ENCODE results near the gene PTPRM. TPM values are rescaled to one million over a fixed set of nuclear protein-coding genes. Genes with fewer than 3 reads are reported as not detected.

The PTPRM gene
- total RNA-seq, 1 experiment from 2014 or later = 14.5 TPM

GRCh38 chr18:7918701-7919100 is 351.6 kb downstream of the PTPRM start:
- Histone ChIP-seq H3K9ac (ENCODE audit: low read length) (no peak overlapping the region), H3K36me3 (ENCODE audit: control insufficient read depth in 1 of 2, insufficient read depth in 2 of 2, low read length in 2 of 2) (no peaks in the 10 kb centered on the region), H3K27ac (ENCODE audit: low read depth, low read length) (no peak overlapping the region), H3K4me3 (replicated peaks in 1 of 2; ENCODE audit: low read depth in 1 of 2, low read length in 2 of 2) (no peak overlapping the region), H3K9me2 (ENCODE audit: insufficient read depth) (no peaks in the 10 kb centered on the region), H3K79me2 (ENCODE audit: insufficient read depth, low read length) (no peaks in the 10 kb centered on the region), H4K20me1 (ENCODE audit: insufficient read depth) (no peaks in the 10 kb centered on the region), H3K4me2 (ENCODE audit: low read length) (no peak overlapping the region), H3K9me3 (ENCODE audit: control insufficient read depth in 1 of 2, insufficient read depth in 1 of 2, low read depth in 1 of 2, low read length in 2 of 2) (no peaks in the 10 kb centered on the region), H3K27me3 (ENCODE audit: insufficient read depth, low read length) (no peaks in the 10 kb centered on the region), H2AFZ (ENCODE audit: low read depth, low read length, poor library complexity, severe bottlenecking) (no peak overlapping the region), H3K4me1 (ENCODE audit: control insufficient read depth in 1 of 2, insufficient read depth in 2 of 2, low read length in 2 of 2) (peaks cover 24 to 34% of the 10 kb centered on the region in 2 experiments)
- no TSS peak for BruUV-seq (replicated peaks)
- ChIA-PET CTCF (no interaction called here), POLR2A (no interaction called here), RAD21 (ENCODE audit: low non-redundant PET in 1 of 2, low total read pairs in 2 of 2, uncharacterized antibody in 2 of 2, unreplicated experiment in 2 of 2) (no interaction called here)
- ATAC-seq (no peak), DNase-seq (ENCODE audit: low read depth, low spot score) (no peak)
- TF ChIP-seq JUND (IDR thresholded peaks at IDR 0.05) = no peak
- no peak for TF ChIP-seq ELF1 (IDR thresholded peaks at IDR 0.05; ENCODE audit: borderline replicate concordance, low read depth)
- no peak for TF ChIP-seq CTCF (IDR thresholded peaks at IDR 0.05 in 2 of 3, conservative IDR thresholded peaks at IDR 0.05 in 1 of 3; ENCODE audit: borderline replicate concordance in 1 of 3, insufficient read depth in 1 of 3, low read depth in 2 of 3, low read length in 2 of 3)
- intact Hi-C loops (cut with micrococcal nuclease) = no loop called here

DNA sequence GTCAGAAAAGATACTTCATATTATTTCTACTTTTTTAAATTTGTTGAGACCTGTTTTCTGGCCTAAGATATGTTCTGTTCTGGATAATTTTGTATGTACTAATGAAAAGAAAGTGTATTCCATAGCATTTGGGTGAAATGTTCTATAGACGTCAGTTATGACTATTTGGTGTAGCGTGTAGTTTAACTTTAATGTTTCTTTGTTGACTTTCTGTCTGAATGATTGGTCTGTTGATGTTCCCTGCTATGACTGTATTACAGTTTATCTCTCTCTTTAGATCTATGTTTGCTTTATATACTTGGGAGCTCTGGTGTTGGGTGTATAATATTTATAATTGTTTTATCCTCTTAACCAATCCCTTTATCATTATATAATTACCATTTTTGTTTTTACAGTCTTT is 352.4 kb downstream of the PTPRM start:
- TF ChIP-seq, protein P1, sequence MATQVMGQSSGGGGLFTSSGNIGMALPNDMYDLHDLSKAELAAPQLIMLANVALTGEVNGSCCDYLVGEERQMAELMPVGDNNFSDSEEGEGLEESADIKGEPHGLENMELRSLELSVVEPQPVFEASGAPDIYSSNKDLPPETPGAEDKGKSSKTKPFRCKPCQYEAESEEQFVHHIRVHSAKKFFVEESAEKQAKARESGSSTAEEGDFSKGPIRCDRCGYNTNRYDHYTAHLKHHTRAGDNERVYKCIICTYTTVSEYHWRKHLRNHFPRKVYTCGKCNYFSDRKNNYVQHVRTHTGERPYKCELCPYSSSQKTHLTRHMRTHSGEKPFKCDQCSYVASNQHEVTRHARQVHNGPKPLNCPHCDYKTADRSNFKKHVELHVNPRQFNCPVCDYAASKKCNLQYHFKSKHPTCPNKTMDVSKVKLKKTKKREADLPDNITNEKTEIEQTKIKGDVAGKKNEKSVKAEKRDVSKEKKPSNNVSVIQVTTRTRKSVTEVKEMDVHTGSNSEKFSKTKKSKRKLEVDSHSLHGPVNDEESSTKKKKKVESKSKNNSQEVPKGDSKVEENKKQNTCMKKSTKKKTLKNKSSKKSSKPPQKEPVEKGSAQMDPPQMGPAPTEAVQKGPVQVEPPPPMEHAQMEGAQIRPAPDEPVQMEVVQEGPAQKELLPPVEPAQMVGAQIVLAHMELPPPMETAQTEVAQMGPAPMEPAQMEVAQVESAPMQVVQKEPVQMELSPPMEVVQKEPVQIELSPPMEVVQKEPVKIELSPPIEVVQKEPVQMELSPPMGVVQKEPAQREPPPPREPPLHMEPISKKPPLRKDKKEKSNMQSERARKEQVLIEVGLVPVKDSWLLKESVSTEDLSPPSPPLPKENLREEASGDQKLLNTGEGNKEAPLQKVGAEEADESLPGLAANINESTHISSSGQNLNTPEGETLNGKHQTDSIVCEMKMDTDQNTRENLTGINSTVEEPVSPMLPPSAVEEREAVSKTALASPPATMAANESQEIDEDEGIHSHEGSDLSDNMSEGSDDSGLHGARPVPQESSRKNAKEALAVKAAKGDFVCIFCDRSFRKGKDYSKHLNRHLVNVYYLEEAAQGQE (IDR thresholded peaks at IDR 0.05; ENCODE audit: low read depth) = no peak
- TF ChIP-seq, protein P2, sequence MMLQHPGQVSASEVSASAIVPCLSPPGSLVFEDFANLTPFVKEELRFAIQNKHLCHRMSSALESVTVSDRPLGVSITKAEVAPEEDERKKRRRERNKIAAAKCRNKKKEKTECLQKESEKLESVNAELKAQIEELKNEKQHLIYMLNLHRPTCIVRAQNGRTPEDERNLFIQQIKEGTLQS (IDR thresholded peaks at IDR 0.05) = no peak
- no peak for TF ChIP-seq SRF (IDR thresholded peaks at IDR 0.05; ENCODE audit: low read depth)
- TF ChIP-seq CEBPB (IDR thresholded peaks at IDR 0.05; ENCODE audit: low read depth) = no peak
- TF ChIP-seq TCF7L2 (IDR thresholded peaks at IDR 0.05; ENCODE audit: borderline replicate concordance, extremely low read depth, insufficient read depth, insufficient read length) = no peak
- TF ChIP-seq EGR1 (IDR thresholded peaks at IDR 0.05; ENCODE audit: low read depth) = no peak

More for the DNA sequence above, 352.4 kb downstream of the PTPRM start:
- Histone ChIP-seq H4K20me1 (ENCODE audit: insufficient read depth) (no peaks in the 10 kb centered on the region), H3K4me3 (replicated peaks in 1 of 2; ENCODE audit: low read depth in 1 of 2, low read length in 2 of 2) (no peak overlapping the region), H3K27me3 (ENCODE audit: insufficient read depth, low read length) (no peaks in the 10 kb centered on the region), H3K9me2 (ENCODE audit: insufficient read depth) (no peaks in the 10 kb centered on the region), H3K36me3 (ENCODE audit: control insufficient read depth in 1 of 2, insufficient read depth in 2 of 2, low read length in 2 of 2) (no peaks in the 10 kb centered on the region), H3K4me2 (ENCODE audit: low read length) (no peak overlapping the region), H3K79me2 (ENCODE audit: insufficient read depth, low read length) (no peaks in the 10 kb centered on the region), H2AFZ (ENCODE audit: low read depth, low read length, poor library complexity, severe bottlenecking) (no peak overlapping the region), H3K4me1 (ENCODE audit: control insufficient read depth in 1 of 2, insufficient read depth in 2 of 2, low read length in 2 of 2) (peaks cover 24 to 40% of the 10 kb centered on the region in 2 experiments), H3K27ac (ENCODE audit: low read depth, low read length) (no peak overlapping the region), H3K9ac (ENCODE audit: low read length) (no peak overlapping the region), H3K9me3 (ENCODE audit: control insufficient read depth in 1 of 2, insufficient read depth in 1 of 2, low read depth in 1 of 2, low read length in 2 of 2) (no peaks in the 10 kb centered on the region)
- no peak for DNase-seq (ENCODE audit: low read depth, low spot score)
- BruUV-seq (replicated peaks) = no TSS peak
- ChIA-PET CTCF (no interaction called here), RAD21 (ENCODE audit: low non-redundant PET in 1 of 2, low total read pairs in 2 of 2, uncharacterized antibody in 2 of 2, unreplicated experiment in 2 of 2) (no interaction called here), POLR2A (no interaction called here)
- intact Hi-C loops (cut with micrococcal nuclease) = no loop called here
- ATAC-seq = no peak

Measured in HCT116 (cell line).